H1 (cell line): ENCODE data around the gene COLQ.

ENCODE experiments used
- CTCF ChIP-seq, 3 experiments: IDR thresholded peaks; 1 replicate in 2 of 3; 2 replicates in 1 of 3; pipeline versions ENCODE4 v1.5.1 to v1.6.1; 2011; ENCODE audit warnings: low read length in 3 of 3, mild to moderate bottlenecking in 3 of 3, inconsistent platforms in 2 of 3, low read depth in 1 of 3, moderate library complexity in 1 of 3; ENCODE audit not compliant: insufficient read depth in 1 of 3; ENCODE audit errors: control extremely low read depth in 1 of 3
- EZH2 ChIP-seq: fragments of 200-600 bp; sonication (generic); IDR thresholded peaks from 2 replicates; pipeline ENCODE4 v1.7.1; 2012; ENCODE audit warnings: low read depth, mild to moderate bottlenecking, moderate library complexity, low read length, inconsistent platforms; ENCODE audit not compliant: severe bottlenecking
- GTF2F1 ChIP-seq: IDR thresholded peaks from 2 replicates; pipeline ENCODE4 v1.6.1; 2012; ENCODE audit warnings: low read depth, low read length, improper control_type of control experiment, borderline replicate concordance
- MAX ChIP-seq: IDR thresholded peaks from 2 replicates; pipeline ENCODE4 v1.6.1; 2012; ENCODE audit warnings: inconsistent platforms

GRCh38 chr3:15478640-15478979, 42.9 kb downstream of the COLQ start:
- TF ChIP-seq CTCF (IDR thresholded peaks at IDR 0.05; ENCODE audit: control extremely low read depth in 1 of 3, insufficient read depth in 1 of 3, low read depth in 1 of 3, low read length in 3 of 3) = no peak
- no peak for TF ChIP-seq MAX
- TF ChIP-seq GTF2F1 = no peak
- no peak for TF ChIP-seq EZH2
